C4-2B (cell line): ENCODE results near the gene SLC22A7.

Experiments
- CTCF ChIP-seq: fragments of 450-650 bp; conservative IDR thresholded peaks from 2 replicates; pipeline ENCODE4 v1.5.1; 2017; ENCODE audit warnings: mild to moderate bottlenecking
- ZFX ChIP-seq: fragments of 450-650 bp; IDR thresholded peaks from 2 replicates; pipeline ENCODE4 v1.6.1; 2017

DNA sequence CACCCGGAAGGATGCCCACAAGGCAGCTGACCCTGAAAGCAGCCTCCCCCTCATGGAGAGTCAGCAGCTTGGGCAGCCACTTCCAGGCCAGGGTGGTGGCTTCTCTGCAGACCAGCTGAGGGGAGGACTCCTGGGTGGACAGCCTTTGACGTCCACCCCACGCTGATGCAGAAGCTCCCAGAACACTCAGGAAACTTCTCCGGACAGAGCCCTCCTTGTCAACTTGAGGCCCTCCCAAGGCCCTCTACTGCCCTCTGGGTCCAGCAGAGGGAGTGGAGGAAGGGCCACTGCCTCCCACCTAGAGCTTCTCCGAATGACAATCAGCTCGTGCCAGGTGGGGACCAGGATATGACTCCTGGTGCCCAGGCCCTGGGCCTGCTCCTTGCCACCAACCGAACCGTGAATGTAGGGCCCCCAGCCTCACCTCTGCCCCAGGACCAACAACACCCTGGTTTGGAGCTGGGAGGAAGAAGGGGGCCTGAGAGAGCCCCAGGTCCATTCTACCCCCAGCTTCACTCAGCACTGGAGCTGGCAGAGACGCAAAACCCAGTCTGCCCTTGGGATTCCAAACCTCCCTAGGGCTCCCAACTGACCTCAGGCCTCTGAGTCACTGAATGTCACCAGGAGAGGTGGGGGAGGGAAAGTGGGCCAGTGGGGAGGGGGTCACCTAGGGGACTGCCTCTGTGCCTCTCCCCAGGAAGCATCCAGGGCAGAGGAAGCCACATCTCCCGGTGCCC, 10.9 kb upstream of the SLC22A7 start:
- TF ChIP-seq CTCF, result no peak
- TF ChIP-seq ZFX, result no peak
